ENCODE data around the gene KCNIP4. TPM values are rescaled to one million over a fixed set of nuclear protein-coding genes. Genes with fewer than 3 reads are reported as not detected.

The KCNIP4 gene
- total and polyA plus RNA-seq, 2 experiments from 2014 or later: 0.69 to 1.00 TPM

DNA sequence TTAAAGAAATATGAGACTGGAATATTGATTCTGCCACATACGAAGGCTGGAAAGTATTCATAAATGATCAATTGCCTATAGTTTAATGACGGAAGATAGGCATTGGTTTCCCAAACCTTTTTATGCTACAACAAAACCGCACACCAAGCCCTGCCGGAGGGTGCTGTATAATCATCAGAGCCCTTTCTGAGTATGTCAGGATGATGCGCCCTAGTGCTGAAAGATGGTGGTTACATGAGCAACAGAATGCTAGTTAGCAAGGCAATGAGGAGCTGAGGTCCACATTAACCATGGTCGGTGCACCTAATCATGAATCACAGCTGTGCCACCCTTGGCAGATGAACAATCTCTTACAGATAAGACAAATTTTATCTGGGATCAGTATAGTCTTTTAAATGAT is 757.3 kb downstream of the KCNIP4 start:
- no peaks in the 10 kb centered on the region for H4K20me1 ChIP-seq (ENCODE audit: insufficient read depth, poor library complexity, severe bottlenecking)
- H3K27me3 ChIP-seq: no peaks in the 10 kb centered on the region
- H3K4me1 ChIP-seq (ENCODE audit: insufficient read depth): no peaks in the 10 kb centered on the region
- no peak for DNase-seq (ENCODE audit: low spot score)
- H3K79me2 ChIP-seq: no peaks in the 10 kb centered on the region
- no peak overlapping the region for H3K4me2 ChIP-seq
- no peaks in the 10 kb centered on the region for H3K9me2 ChIP-seq (replicated peaks; ENCODE audit: insufficient read depth)
- 87% methylated on average over 6 of the region's 6 CpGs for WGBS (ENCODE audit: low lambda C conversion rate, missing lambda C conversion rate)
- no peak overlapping the region for H3K27ac ChIP-seq
- no peak overlapping the region for H3K4me3 ChIP-seq
- TF ChIP-seq, protein P1, sequence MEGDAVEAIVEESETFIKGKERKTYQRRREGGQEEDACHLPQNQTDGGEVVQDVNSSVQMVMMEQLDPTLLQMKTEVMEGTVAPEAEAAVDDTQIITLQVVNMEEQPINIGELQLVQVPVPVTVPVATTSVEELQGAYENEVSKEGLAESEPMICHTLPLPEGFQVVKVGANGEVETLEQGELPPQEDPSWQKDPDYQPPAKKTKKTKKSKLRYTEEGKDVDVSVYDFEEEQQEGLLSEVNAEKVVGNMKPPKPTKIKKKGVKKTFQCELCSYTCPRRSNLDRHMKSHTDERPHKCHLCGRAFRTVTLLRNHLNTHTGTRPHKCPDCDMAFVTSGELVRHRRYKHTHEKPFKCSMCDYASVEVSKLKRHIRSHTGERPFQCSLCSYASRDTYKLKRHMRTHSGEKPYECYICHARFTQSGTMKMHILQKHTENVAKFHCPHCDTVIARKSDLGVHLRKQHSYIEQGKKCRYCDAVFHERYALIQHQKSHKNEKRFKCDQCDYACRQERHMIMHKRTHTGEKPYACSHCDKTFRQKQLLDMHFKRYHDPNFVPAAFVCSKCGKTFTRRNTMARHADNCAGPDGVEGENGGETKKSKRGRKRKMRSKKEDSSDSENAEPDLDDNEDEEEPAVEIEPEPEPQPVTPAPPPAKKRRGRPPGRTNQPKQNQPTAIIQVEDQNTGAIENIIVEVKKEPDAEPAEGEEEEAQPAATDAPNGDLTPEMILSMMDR (IDR thresholded peaks at IDR 0.05; ENCODE audit: poor library complexity): no peak
- TF ChIP-seq EZH2 (IDR thresholded peaks at IDR 0.05; ENCODE audit: borderline replicate concordance) (no peak), EZH2phosphoT487 (IDR thresholded peaks at IDR 0.05; ENCODE audit: low read depth, severe bottlenecking, unreplicated experiment) (no peak)
- H3K9me3 ChIP-seq (ENCODE audit: low read depth): no peaks in the 10 kb centered on the region
- no peak overlapping the region for H2AFZ ChIP-seq
- H3K36me3 ChIP-seq (replicated peaks; ENCODE audit: insufficient read depth, low read depth): no peaks in the 10 kb centered on the region

GRCh38 chr4:21184788-21185187 is 763.8 kb downstream of the KCNIP4 start:
- WGBS (ENCODE audit: low lambda C conversion rate, missing lambda C conversion rate): 76% methylated on average over 2 of the region's 2 CpGs
- H3K36me3 ChIP-seq (replicated peaks; ENCODE audit: insufficient read depth, low read depth): no peaks in the 10 kb centered on the region
- no peak overlapping the region for H2AFZ ChIP-seq
- H4K20me1 ChIP-seq (ENCODE audit: insufficient read depth, poor library complexity, severe bottlenecking): no peaks in the 10 kb centered on the region
- no peaks in the 10 kb centered on the region for H3K79me2 ChIP-seq
- TF ChIP-seq EZH2phosphoT487 (IDR thresholded peaks at IDR 0.05; ENCODE audit: low read depth, severe bottlenecking, unreplicated experiment) (no peak), EZH2 (IDR thresholded peaks at IDR 0.05; ENCODE audit: borderline replicate concordance) (no peak)
- TF ChIP-seq, protein P1 (IDR thresholded peaks at IDR 0.05; ENCODE audit: poor library complexity): peak; percentile 24
- no peaks in the 10 kb centered on the region for H3K4me1 ChIP-seq (ENCODE audit: insufficient read depth)
- H3K27ac ChIP-seq: no peak overlapping the region
- H3K4me2 ChIP-seq: no peak overlapping the region
- no peaks in the 10 kb centered on the region for H3K9me3 ChIP-seq (ENCODE audit: low read depth)
- no peak for DNase-seq (ENCODE audit: low spot score)
- H3K4me3 ChIP-seq: no peak overlapping the region
- no peaks in the 10 kb centered on the region for H3K27me3 ChIP-seq
- no peaks in the 10 kb centered on the region for H3K9me2 ChIP-seq (replicated peaks; ENCODE audit: insufficient read depth)

GRCh38 chr4:21181716-21182115 is 766.9 kb downstream of the KCNIP4 start:
- no peak overlapping the region for H2AFZ ChIP-seq
- no peaks in the 10 kb centered on the region for H3K4me1 ChIP-seq (ENCODE audit: insufficient read depth)
- H3K27me3 ChIP-seq: no peaks in the 10 kb centered on the region
- no peak overlapping the region for H3K4me2 ChIP-seq
- no peak overlapping the region for H3K27ac ChIP-seq
- DNase-seq (ENCODE audit: low spot score): no peak
- H3K36me3 ChIP-seq (replicated peaks; ENCODE audit: insufficient read depth, low read depth): no peaks in the 10 kb centered on the region
- no peaks in the 10 kb centered on the region for H3K9me3 ChIP-seq (ENCODE audit: low read depth)
- TF ChIP-seq EZH2phosphoT487 (IDR thresholded peaks at IDR 0.05; ENCODE audit: low read depth, severe bottlenecking, unreplicated experiment) (no peak), EZH2 (IDR thresholded peaks at IDR 0.05; ENCODE audit: borderline replicate concordance) (no peak)
- TF ChIP-seq, protein P1 (IDR thresholded peaks at IDR 0.05; ENCODE audit: poor library complexity): no peak
- no peaks in the 10 kb centered on the region for H3K9me2 ChIP-seq (replicated peaks; ENCODE audit: insufficient read depth)
- H4K20me1 ChIP-seq (ENCODE audit: insufficient read depth, poor library complexity, severe bottlenecking): no peaks in the 10 kb centered on the region
- no peaks in the 10 kb centered on the region for H3K79me2 ChIP-seq
- no peak overlapping the region for H3K4me3 ChIP-seq

- Histone ChIP-seq H2AFZ (no peak overlapping the region), H3K4me2 (no peak overlapping the region), H3K4me1 (ENCODE audit: insufficient read depth) (no peaks in the 10 kb centered on the region), H3K27ac (no peak overlapping the region), H4K20me1 (ENCODE audit: insufficient read depth, poor library complexity, severe bottlenecking) (no peaks in the 10 kb centered on the region), H3K36me3 (replicated peaks; ENCODE audit: insufficient read depth, low read depth) (no peaks in the 10 kb centered on the region), H3K9me3 (ENCODE audit: low read depth) (no peaks in the 10 kb centered on the region), H3K4me3 (no peak overlapping the region), H3K27me3 (no peaks in the 10 kb centered on the region), H3K9me2 (replicated peaks; ENCODE audit: insufficient read depth) (no peaks in the 10 kb centered on the region), H3K79me2 (no peaks in the 10 kb centered on the region)
- TF ChIP-seq, protein P1 (IDR thresholded peaks at IDR 0.05; ENCODE audit: poor library complexity): no peak
- TF ChIP-seq EZH2 (IDR thresholded peaks at IDR 0.05; ENCODE audit: borderline replicate concordance) (no peak), EZH2phosphoT487 (IDR thresholded peaks at IDR 0.05; ENCODE audit: low read depth, severe bottlenecking, unreplicated experiment) (no peak)
- DNase-seq (ENCODE audit: low spot score): no peak
These were observed 770.7 kb downstream of the KCNIP4 start for GRCh38 chr4:21177871-21178270.

Measured in hepatocyte (in vitro differentiated cells).